Measurements from ENCODE around the gene ATF7IP2.
"Not testable (repeated sequence)": the region's sequence is repeated elsewhere in the genome, so short reads cannot be mapped to it uniquely, and the experiment has no call there.

The ATF7IP2 gene

GRCh38 chr16:10441726-10442125 is 55.9 kb downstream of the ATF7IP2 start:
- no peak for DNase-seq (ENCODE audit: low read depth in 1 of 2, low spot score in 1 of 2)

GRCh38 chr16:10447289-10447688 is 61.4 kb downstream of the ATF7IP2 start:
- no peak for DNase-seq (ENCODE audit: low read depth in 1 of 2, low spot score in 1 of 2)

- DNase-seq (ENCODE audit: low read depth in 1 of 2, low spot score in 1 of 2), result not testable (repeated sequence)
These were observed 66.6 kb downstream of the ATF7IP2 start for GRCh38 chr16:10452208-10453158.

- no peak for DNase-seq (ENCODE audit: low read depth in 1 of 2, low spot score in 1 of 2)
These were observed 67.3 kb downstream of the ATF7IP2 start for GRCh38 chr16:10453159-10453510.

- DNase-seq (ENCODE audit: low read depth in 1 of 2, low spot score in 1 of 2), result no peak
These were observed 80.0 kb downstream of the ATF7IP2 start for GRCh38 chr16:10465821-10466220.

GRCh38 chr16:10466313-10466712 is 80.5 kb downstream of the ATF7IP2 start:
- DNase-seq (ENCODE audit: low read depth in 1 of 2, low spot score in 1 of 2), result no peak

- DNase-seq (ENCODE audit: low read depth in 1 of 2, low spot score in 1 of 2), result no peak
These were observed 81.0 kb downstream of the ATF7IP2 start for GRCh38 chr16:10466861-10467260.

GRCh38 chr16:10476636-10477035 is 90.8 kb downstream of the ATF7IP2 start:
- DNase-seq (ENCODE audit: low read depth in 1 of 2, low spot score in 1 of 2), result not testable (repeated sequence)

- DNase-seq (ENCODE audit: low read depth in 1 of 2, low spot score in 1 of 2), result no peak
These were observed 94.3 kb downstream of the ATF7IP2 start for GRCh38 chr16:10480151-10480550.

- DNase-seq (ENCODE audit: low read depth in 1 of 2, low spot score in 1 of 2), result no peak
These were observed 99.3 kb downstream of the ATF7IP2 start for GRCh38 chr16:10485159-10485558.

- no peak for DNase-seq (ENCODE audit: low read depth in 1 of 2, low spot score in 1 of 2)
These were observed 100.0 kb downstream of the ATF7IP2 start for GRCh38 chr16:10485698-10486382.

- DNase-seq (ENCODE audit: low read depth in 1 of 2, low spot score in 1 of 2), result no peak
These were observed 104.3 kb downstream of the ATF7IP2 start for GRCh38 chr16:10490141-10490540.

GRCh38 chr16:10493276-10493675 is 107.4 kb downstream of the ATF7IP2 start:
- DNase-seq (ENCODE audit: low read depth in 1 of 2, low spot score in 1 of 2), result no peak

- no peak for DNase-seq (ENCODE audit: low read depth in 1 of 2, low spot score in 1 of 2)
These were observed 108.6 kb downstream of the ATF7IP2 start for GRCh38 chr16:10494343-10495030.

GRCh38 chr16:10495031-10495345 is 109.1 kb downstream of the ATF7IP2 start:
- no peak for DNase-seq (ENCODE audit: low read depth in 1 of 2, low spot score in 1 of 2)

GRCh38 chr16:10497132-10498101 is 111.6 kb downstream of the ATF7IP2 start:
- DNase-seq (ENCODE audit: low read depth in 1 of 2, low spot score in 1 of 2), result no peak

- no peak for DNase-seq (ENCODE audit: low read depth in 1 of 2, low spot score in 1 of 2)
These were observed 114.7 kb downstream of the ATF7IP2 start for GRCh38 chr16:10500582-10500981.

- no peak for DNase-seq (ENCODE audit: low read depth in 1 of 2, low spot score in 1 of 2)
These were observed 115.3 kb downstream of the ATF7IP2 start for GRCh38 chr16:10501016-10501607.

- no peak for DNase-seq (ENCODE audit: low read depth in 1 of 2, low spot score in 1 of 2)
These were observed 116.9 kb downstream of the ATF7IP2 start for GRCh38 chr16:10502776-10503175.

- DNase-seq (ENCODE audit: low read depth in 1 of 2, low spot score in 1 of 2), result no peak
These were observed 118.6 kb downstream of the ATF7IP2 start for GRCh38 chr16:10504404-10504885.
